Nephron progenitor cell (in vitro differentiated cells): ENCODE data around the gene SPATA33.

ENCODE experiments used
- DNase-seq: peaks from one replicate; pipeline ENCODE4 v3.0.0; 2021
- H3K27ac Mint-ChIP-seq: 2 replicates; pipeline ENCODE4 v1.8.0; 2021; ENCODE audit warnings: mild to moderate bottlenecking, moderate library complexity, mixed read lengths
- H3K27me3 Mint-ChIP-seq: 2 replicates; pipeline ENCODE4 v1.8.0; 2021; ENCODE audit warnings: mild to moderate bottlenecking, low read depth, mixed read lengths; ENCODE audit not compliant: poor library complexity
- H3K36me3 Mint-ChIP-seq: 2 replicates; pipeline ENCODE4 v1.8.0; 2021; ENCODE audit warnings: low read depth, mixed read lengths
- H3K4me1 Mint-ChIP-seq: 2 replicates; pipeline ENCODE4 v1.8.0; 2021; ENCODE audit warnings: mixed read lengths
- H3K4me3 Mint-ChIP-seq: 2 replicates; pipeline ENCODE4 v1.8.0; 2021; ENCODE audit warnings: mild to moderate bottlenecking, moderate library complexity, mixed read lengths
- H3K9me3 Mint-ChIP-seq: 2 replicates; pipeline ENCODE4 v1.8.0; 2021; ENCODE audit warnings: mild to moderate bottlenecking, moderate library complexity, mixed read lengths
- TF ChIP-seq, protein P1 (sequence below): fragments of 200-600 bp; sonication (generic); IDR thresholded peaks from 2 replicates; pipeline ENCODE4 v1.5.0; 2021; ENCODE audit warnings: antibody characterized with exemption

SPATA33 gene

DNA sequence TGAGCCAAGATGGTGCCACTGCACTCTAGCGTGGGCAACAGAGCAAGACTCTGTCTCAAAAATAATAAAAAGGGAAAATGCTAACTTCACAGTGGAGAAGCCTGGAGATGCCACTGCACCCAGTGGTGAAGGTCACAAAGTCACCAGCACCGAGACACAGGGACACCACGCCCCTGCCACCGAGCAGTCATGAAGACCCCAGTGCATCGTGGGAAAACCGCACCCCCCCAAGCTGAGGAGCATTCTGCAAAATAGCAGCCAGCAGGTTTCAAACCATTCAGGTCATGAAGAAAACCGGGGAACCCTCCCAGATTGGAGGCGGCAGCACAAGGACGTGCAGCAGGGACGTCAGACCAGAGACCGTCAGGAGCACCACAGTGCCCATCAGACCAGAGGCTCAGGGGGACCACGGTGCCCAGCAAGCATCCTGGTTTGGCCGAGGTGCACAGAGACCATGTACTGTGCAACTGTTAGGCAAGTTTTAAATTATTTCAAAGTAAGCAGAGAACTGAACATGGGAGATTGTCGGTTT lies 13.8 kb upstream of the SPATA33 start:
- Mint-ChIP-seq H3K27ac (peak overlapping the region; percentile 62), H3K9me3 (no peaks in the 10 kb centered on the region), H3K4me1 (peaks cover 16% of the 10 kb centered on the region), H3K36me3 (no peaks in the 10 kb centered on the region), H3K27me3 (no peaks in the 10 kb centered on the region), H3K4me3 (no peak overlapping the region)
- TF ChIP-seq, protein P1, sequence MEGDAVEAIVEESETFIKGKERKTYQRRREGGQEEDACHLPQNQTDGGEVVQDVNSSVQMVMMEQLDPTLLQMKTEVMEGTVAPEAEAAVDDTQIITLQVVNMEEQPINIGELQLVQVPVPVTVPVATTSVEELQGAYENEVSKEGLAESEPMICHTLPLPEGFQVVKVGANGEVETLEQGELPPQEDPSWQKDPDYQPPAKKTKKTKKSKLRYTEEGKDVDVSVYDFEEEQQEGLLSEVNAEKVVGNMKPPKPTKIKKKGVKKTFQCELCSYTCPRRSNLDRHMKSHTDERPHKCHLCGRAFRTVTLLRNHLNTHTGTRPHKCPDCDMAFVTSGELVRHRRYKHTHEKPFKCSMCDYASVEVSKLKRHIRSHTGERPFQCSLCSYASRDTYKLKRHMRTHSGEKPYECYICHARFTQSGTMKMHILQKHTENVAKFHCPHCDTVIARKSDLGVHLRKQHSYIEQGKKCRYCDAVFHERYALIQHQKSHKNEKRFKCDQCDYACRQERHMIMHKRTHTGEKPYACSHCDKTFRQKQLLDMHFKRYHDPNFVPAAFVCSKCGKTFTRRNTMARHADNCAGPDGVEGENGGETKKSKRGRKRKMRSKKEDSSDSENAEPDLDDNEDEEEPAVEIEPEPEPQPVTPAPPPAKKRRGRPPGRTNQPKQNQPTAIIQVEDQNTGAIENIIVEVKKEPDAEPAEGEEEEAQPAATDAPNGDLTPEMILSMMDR: no peak
- no peak for DNase-seq

DNA sequence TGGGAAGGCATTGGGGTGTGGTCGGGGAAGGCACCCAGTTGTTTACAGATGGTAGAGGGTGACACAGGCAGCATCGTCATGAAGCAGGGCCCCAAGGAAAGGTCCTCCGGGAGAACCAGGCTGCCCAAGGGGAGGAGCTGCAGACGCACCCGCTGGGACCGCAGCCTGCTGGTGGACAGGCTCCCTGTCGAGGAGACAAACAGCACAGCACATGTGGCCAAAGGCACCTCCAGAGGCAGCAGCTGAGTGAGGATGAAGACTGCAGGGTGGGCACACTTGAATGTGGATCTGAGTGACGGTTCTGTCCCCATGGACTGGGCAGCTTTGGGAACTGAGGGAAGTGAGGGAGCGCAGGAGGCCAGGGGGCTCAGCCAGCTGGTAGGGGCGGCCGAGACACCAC lies 12.5 kb upstream of the SPATA33 start:
- Mint-ChIP-seq H3K27me3 (no peaks in the 10 kb centered on the region), H3K4me3 (no peak overlapping the region), H3K9me3 (no peaks in the 10 kb centered on the region), H3K27ac (no peak overlapping the region), H3K36me3 (peaks cover 2% of the 10 kb centered on the region), H3K4me1 (peaks cover 16% of the 10 kb centered on the region)
- DNase-seq: no peak
- TF ChIP-seq, protein P1: no peak

DNA sequence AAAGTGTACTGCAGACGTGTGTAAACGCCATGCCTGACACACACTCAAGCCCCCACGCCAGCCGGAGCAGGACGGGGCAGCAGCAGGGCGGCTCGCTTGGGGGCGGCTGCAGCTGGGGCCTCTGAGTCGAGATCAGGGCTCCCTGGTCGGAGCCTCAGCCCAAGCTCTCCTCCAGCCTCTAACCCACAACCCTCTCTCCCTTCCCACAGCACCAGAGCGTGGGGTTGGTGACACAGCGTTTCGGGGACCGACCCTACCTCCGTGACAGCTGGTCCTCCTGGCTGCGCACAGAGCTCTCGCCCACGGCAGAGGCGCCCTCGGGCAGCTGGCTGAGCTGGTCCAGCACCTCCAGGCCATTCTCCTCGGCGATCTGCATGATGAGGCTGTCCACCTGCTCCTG lies 11.4 kb upstream of the SPATA33 start:
- Mint-ChIP-seq H3K4me3 (no peak overlapping the region), H3K27ac (no peak overlapping the region)

DNA sequence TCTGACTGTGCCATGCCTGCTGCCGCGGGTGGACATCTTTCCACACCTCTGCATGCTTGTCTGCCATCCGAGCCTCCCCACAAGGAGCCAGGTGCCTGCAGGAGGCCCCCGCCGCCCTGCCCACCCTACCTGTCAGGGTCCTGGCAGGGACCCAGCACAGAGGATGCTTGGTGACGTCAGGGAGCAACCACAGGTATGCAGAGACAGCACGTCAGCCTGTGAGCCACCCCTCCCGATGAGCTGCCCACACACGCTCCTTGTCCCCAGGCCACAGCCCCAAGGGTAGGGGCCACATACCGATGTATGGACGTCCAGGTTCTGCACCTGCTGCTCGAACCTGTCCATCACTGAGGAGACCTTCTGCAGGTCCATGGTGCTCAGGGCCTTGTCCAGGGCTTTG lies 10.7 kb upstream of the SPATA33 start:
- Mint-ChIP-seq H3K36me3 (peaks cover 10% of the 10 kb centered on the region), H3K4me1 (no peaks in the 10 kb centered on the region), H3K27me3 (no peaks in the 10 kb centered on the region), H3K27ac (no peak overlapping the region), H3K4me3 (no peak overlapping the region), H3K9me3 (no peaks in the 10 kb centered on the region)
- TF ChIP-seq, protein P1: no peak
- DNase-seq: no peak

More for the DNA sequence above, 11.4 kb upstream of the SPATA33 start:
- H3K36me3 Mint-ChIP-seq: peaks cover 10% of the 10 kb centered on the region
- no peaks in the 10 kb centered on the region for H3K9me3 Mint-ChIP-seq
- H3K27me3 Mint-ChIP-seq: no peaks in the 10 kb centered on the region
- DNase-seq: no peak
- H3K4me1 Mint-ChIP-seq: peaks cover 5% of the 10 kb centered on the region
- TF ChIP-seq, protein P1: no peak

DNA sequence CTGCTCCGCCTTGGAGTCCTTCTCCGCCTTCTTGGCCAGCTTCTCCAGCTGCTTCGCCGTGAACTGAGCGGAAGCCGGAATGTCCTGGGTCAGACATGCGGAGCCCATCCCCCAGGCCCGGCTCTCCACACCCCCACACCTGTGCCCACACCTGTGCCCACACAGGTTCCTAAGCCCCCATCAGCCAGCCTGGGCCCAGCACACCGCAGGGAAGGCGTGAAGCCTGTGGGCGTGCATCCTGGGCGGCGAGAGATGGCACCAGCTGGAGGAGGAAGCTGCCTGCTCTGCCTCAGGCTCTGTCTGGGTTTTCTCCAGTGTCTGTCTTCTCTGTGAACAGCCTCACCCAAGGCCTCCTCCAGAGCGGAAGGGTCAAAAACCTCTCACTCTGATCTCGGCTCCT lies 6.1 kb upstream of the SPATA33 start:
- no peak overlapping the region for H3K27ac Mint-ChIP-seq
- DNase-seq: no peak
- peaks cover 24% of the 10 kb centered on the region for H3K36me3 Mint-ChIP-seq
- H3K4me3 Mint-ChIP-seq: no peak overlapping the region
- TF ChIP-seq, protein P1: no peak
- no peaks in the 10 kb centered on the region for H3K9me3 Mint-ChIP-seq
- H3K4me1 Mint-ChIP-seq: peaks cover 8% of the 10 kb centered on the region
- no peaks in the 10 kb centered on the region for H3K27me3 Mint-ChIP-seq

DNA sequence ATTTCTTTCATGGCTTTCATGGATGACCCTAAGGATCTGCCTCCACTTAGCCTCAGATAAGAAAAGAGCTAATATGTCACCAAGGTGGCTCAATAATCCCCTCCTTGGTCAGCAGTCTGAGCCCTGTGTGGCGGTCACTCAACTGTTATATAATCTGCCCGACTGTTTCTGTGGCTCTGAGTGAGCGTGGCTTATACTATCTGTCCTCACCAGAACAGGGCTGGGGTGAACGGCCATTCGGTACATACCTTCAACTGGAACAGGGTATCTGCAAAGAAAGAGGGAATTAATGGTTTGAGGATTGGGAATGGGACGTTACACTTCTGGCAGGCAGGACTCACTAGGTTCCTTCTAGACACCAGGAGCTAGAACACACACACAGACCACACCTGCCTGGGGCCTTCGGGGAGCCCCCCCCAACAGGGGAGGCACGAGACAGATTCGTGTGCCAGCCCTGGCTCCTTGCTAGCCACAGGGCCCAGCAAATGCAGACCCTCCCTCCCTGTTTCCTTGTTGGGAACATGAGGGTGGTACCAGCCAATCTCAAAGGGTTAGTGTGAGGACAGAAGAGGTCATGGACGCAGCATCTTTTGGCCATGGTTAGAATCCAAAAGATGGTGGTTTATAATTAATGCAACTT lies 3.9 kb upstream of the SPATA33 start:
- no peaks in the 10 kb centered on the region for H3K27me3 Mint-ChIP-seq
- peak overlapping the region; percentile 58 for H3K4me3 Mint-ChIP-seq
- peaks cover 18% of the 10 kb centered on the region for H3K4me1 Mint-ChIP-seq
- H3K9me3 Mint-ChIP-seq: peaks cover 6% of the 10 kb centered on the region
- H3K27ac Mint-ChIP-seq: no peak overlapping the region
- TF ChIP-seq, protein P1: no peak
- no peak for DNase-seq
- peaks cover 32% of the 10 kb centered on the region for H3K36me3 Mint-ChIP-seq
